HAP-1 (cell line): Measurements from ENCODE around the gene GSTM5.
A peak's percentile ranks its signal among the peaks of the same experiment; 100 is the strongest.
"Not testable (repeated sequence)": the region's sequence is repeated elsewhere in the genome, so short reads cannot be mapped to it uniquely, and the experiment has no call there.

ENCODE experiments used
- DNase-seq, 2 experiments: peaks; one replicate each; pipeline ENCODE4 v3.0.0-alpha.2; 2016 to 2020; ENCODE audit warnings: low spot score in 2 of 2
- H3K27me3 ChIP-seq: fragments of 250-450 bp; sonication (Bioruptor Pico); 2 replicates; pipeline ENCODE4 v1.5.1; 2020; ENCODE audit warnings: low read depth, mild to moderate bottlenecking, moderate library complexity
- H3K36me3 ChIP-seq: fragments of 250-450 bp; sonication (Bioruptor Pico); replicated peaks from 2 replicates; pipeline ENCODE4 v1.5.1; 2020; ENCODE audit warnings: mild to moderate bottlenecking
- H3K4me1 ChIP-seq: fragments of 250-450 bp; sonication (Bioruptor Pico); 2 replicates; pipeline ENCODE4 v1.5.1; 2020; ENCODE audit warnings: mild to moderate bottlenecking
- H3K4me3 ChIP-seq: fragments of 250-450 bp; sonication (Bioruptor Pico); 2 replicates; pipeline ENCODE4 v1.5.1; 2020; ENCODE audit warnings: mild to moderate bottlenecking, moderate library complexity
- H3K9me3 ChIP-seq: fragments of 250-450 bp; sonication (Bioruptor Pico); 2 replicates; pipeline ENCODE4 v1.5.1; 2020; ENCODE audit warnings: mild to moderate bottlenecking, moderate library complexity
- in situ Hi-C: fragments of 300-500 bp; cut with MboI; formaldehyde crosslinking; loops from 3 replicates; pipeline ENCODE4 v1.14.3; 2020; ENCODE audit warnings: low sequenced_read_pairs, inconsistent platforms, mixed read lengths

Gene GSTM5

GRCh38 chr1:109751531-109752260 is 39.6 kb downstream of the GSTM5 start:
- in situ Hi-C loops, result no loop called here
- Histone ChIP-seq H3K4me3 (no peak overlapping the region), H3K4me1 (no peaks in the 10 kb centered on the region), H3K27me3 (no peaks in the 10 kb centered on the region), H3K36me3 (no peaks in the 10 kb centered on the region), H3K9me3 (no peaks in the 10 kb centered on the region)
- DNase-seq, result no peak

DNA sequence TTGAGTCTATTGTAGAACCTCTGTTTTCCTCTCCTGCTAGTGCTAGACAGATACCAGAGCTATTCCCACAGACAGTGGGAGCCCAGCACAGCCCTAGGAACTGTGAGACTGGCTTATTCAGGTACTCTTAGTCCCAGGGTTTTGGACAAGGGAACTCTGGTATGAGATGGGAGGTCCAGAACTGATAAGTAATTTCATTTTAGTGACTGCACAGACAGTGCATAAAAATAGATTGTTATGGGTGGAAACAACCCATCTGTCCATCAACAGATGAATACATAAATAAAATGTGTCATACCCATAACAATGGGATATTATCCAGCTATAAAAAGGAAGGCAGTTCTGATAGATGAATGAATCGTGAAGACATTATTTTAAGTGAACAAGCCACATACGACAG is 42.7 kb downstream of the GSTM5 start:
- H3K27me3 ChIP-seq, result no peaks in the 10 kb centered on the region
- no peaks in the 10 kb centered on the region for H3K4me1 ChIP-seq
- H3K4me3 ChIP-seq, result no peak overlapping the region
- H3K9me3 ChIP-seq, result no peaks in the 10 kb centered on the region
- DNase-seq, result no peak
- in situ Hi-C loops, result no loop called here
- no peaks in the 10 kb centered on the region for H3K36me3 ChIP-seq

- H3K4me3 ChIP-seq, H3K4me1 ChIP-seq, in situ Hi-C loops, H3K9me3 ChIP-seq, H3K27me3 ChIP-seq, DNase-seq, H3K36me3 ChIP-seq: not testable (repeated sequence)
Measured at GRCh38 chr1:109756325-109756724, 44.3 kb downstream of the GSTM5 start.

DNA sequence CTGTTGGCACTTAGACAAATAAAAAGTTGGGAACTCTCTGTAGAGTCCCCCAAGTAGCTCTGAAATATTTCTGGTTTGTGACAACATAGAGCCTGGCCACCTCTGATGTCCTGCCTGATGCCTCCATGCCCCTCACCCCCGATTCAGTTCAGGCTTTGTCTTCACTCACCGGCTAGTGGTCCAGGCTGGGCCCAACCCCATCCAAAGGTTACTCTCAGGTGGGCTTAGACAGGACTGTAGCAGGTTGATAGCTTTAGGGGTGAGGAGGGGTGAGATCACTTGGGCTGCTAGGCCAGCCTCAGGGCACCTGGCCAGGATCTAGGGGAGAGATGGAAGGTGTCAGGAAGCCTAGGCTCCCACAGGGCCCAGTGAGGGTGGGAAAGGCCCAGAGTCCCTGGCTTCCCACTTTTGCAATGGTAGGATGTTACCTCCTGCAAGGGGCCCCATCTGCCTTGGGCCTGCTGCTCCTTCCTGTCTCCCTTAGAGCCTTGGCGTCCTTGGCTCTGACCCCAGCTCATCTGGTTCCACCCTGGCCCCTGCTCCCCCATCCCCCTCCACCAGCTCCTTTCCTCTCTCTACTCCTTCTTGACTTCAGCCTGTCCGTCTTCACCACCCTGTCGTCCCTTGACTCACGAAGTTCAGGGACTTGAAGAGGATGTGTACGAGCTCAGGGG is 44.9 kb downstream of the GSTM5 start:
- H3K4me1 ChIP-seq, result no peaks in the 10 kb centered on the region

GRCh38 chr1:109757936-109758786 is 46.1 kb downstream of the GSTM5 start:
- in situ Hi-C loops, result no loop called here
- peak in 1 of 2 experiments; percentile 4 for DNase-seq
- H3K36me3 ChIP-seq, result no peaks in the 10 kb centered on the region

More for the DNA sequence above, 44.9 kb downstream of the GSTM5 start:
- Histone ChIP-seq H3K4me3 (no peak overlapping the region), H3K36me3 (no peaks in the 10 kb centered on the region), H3K27me3 (no peaks in the 10 kb centered on the region), H3K9me3 (no peaks in the 10 kb centered on the region)
- in situ Hi-C loops, result no loop called here
- DNase-seq, result no peak

DNA sequence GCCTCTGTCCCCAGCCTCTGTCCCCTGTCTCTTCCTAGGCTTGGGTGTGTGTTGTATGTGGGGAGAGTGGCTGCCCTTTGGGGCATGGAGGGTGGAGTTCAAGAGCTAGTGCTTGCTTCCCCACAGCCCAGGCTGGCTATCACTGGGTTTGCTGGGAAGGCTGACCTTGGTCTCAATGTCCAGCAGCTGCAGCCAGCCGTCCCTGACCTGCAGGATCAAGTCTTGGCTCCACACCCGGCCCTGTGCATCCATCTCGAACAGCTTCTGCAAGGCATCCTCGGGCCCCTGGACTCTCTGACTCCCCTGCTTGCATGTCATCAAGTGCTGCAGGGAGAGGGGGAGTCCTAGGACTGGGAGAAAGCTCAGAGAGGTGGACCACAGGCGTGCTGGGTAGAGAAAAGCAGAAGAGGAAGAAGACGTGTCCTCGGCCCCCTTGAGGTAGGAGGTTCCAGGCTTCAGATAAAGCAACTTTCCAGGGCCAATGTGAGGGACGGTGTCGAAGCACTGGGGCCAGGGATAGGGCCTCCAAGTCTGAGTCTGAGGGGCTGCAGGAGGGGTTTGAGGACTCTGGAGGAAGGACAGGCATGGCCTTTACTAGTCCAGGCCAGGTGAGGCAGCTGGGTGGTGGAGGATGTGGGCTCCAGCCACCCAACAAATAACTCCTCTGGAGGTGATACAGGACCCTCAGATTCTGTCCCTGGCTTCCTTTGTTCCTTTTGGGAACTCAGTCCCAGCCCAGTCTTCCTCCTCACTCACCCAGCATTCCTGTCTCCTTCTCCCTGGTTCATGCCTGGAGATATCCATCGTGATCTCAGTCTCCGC is 47.7 kb downstream of the GSTM5 start:
- peak in 1 of 2 experiments; percentile 4 for DNase-seq
- Histone ChIP-seq H3K4me3 (no peak overlapping the region), H3K27me3 (no peaks in the 10 kb centered on the region), H3K36me3 (no peaks in the 10 kb centered on the region), H3K9me3 (no peaks in the 10 kb centered on the region), H3K4me1 (no peaks in the 10 kb centered on the region)
- in situ Hi-C loops, result no loop called here

More at GRCh38 chr1:109757936-109758786, 46.1 kb downstream of the GSTM5 start:
- H3K27me3 ChIP-seq, result no peaks in the 10 kb centered on the region
- no peaks in the 10 kb centered on the region for H3K9me3 ChIP-seq
- H3K4me1 ChIP-seq, result no peaks in the 10 kb centered on the region
- H3K4me3 ChIP-seq, result no peak overlapping the region

GRCh38 chr1:109760581-109761226 is 48.7 kb downstream of the GSTM5 start:
- Histone ChIP-seq H3K4me3 (no peak overlapping the region), H3K4me1 (no peaks in the 10 kb centered on the region), H3K27me3 (no peaks in the 10 kb centered on the region), H3K36me3 (no peaks in the 10 kb centered on the region), H3K9me3 (no peaks in the 10 kb centered on the region)
- in situ Hi-C loops, result no loop called here
- peak in 1 of 2 experiments; percentile 3 for DNase-seq

DNA sequence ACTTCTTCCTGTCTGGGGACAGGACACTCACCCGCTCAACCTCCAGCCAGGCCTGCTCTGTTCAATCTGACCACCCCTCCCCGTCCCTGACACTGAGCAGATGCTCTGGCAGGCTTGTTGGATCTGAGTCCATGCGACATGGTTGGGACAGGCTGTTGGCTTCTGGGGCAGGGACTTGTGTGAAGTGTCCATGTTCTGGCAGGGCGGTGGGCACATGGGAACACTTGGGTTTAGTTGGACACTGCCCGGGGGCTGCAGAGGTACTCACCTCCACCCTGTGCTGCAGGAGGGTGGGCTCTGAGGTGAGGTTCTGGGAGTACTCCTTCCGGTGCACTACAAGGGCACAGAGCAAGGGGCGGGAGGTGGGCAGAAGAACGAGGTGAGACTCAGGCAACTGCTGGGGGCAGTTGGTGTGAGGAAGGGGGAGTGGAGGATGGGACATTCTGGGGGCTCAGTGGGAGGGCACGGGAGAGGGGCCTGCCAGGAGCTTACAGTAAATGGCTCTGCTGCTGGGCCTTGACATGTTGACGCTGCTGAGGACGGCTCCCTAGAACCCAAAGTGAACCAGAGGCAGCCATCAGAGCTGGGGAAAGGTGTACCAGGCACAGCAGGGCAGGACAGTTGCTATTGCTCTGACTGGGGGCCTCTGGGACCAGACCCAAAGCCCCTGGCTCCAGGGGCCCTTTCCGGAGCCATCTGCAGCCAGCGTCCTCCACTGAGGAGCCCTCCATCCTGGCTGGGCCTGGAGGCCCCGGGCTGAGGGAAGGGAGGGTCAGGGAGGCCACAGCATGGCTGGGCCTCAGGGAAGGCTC is 49.4 kb downstream of the GSTM5 start:
- no peaks in the 10 kb centered on the region for H3K27me3 ChIP-seq
- in situ Hi-C loops, result no loop called here
- H3K9me3 ChIP-seq, result no peaks in the 10 kb centered on the region
- no peaks in the 10 kb centered on the region for H3K36me3 ChIP-seq
- H3K4me3 ChIP-seq, result no peak overlapping the region
- DNase-seq, result no peak
- no peaks in the 10 kb centered on the region for H3K4me1 ChIP-seq

DNA sequence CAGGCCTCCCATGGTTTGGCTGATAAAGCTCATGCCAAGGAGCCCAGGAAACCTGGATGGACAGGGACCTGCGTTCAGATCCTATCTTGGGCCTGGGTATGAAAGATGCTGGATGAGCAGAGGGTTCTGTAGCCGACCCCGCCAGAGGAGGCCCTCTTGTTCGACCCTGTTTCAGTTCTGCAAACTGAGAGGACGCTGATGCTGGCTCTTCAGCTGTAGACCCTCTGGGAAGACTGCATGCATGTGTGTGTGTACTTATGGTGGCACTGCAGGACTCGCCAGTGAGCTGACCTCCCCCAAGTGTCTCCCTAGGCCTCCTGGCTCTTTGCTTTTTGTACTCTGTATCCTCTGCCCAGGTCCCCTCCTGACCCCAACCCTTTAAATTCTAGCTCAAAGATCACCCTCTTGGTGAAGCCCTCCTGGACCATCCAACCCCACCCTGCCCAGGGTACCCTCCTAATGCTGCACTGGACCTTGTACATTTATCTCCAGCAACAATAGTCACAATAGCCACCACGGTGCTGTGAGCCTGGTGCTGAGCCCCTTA is 50.1 kb downstream of the GSTM5 start:
- in situ Hi-C loops, result no loop called here
- Histone ChIP-seq H3K9me3 (no peaks in the 10 kb centered on the region), H3K27me3 (no peaks in the 10 kb centered on the region), H3K36me3 (no peaks in the 10 kb centered on the region), H3K4me3 (no peak overlapping the region), H3K4me1 (no peaks in the 10 kb centered on the region)
- DNase-seq, result no peak

DNA sequence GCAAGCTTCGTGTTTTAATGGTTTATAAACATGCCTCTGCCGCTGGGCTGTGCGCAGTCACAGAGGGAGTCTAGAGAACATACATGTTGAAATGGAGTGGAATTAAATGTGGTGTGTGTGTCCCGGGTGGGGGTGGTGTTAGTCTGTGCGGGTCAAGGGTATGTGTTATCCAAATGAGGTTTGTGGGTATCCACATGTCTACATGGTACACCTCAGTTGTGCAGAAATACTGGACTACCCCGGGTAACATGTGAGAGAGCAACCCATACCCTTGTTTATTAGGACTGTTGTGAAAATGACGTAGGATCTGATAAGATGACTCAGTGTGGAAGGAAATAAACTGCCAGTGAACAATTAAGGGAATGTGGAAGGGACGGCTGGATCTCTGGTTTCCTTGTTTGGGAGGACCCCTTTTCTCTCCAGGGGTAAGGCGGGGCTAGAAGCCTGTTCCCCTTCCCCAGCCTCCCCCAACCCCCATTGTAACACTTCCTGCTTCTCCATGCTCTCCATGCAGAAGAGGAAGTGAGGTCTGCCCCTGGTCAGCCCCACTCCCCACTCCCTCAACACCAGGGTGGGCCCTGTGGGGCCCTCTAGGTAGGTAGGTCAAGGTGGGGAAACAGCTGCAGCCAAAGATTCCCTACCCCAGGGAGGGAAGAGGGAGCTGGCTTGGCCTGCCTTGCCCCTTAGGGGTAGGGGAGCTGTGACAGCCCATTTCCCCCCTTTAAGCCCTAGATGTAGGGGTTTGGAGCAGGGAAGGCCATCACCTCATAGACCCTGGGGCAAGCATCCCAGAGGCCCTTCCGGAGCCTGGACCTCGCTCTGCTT is 51.0 kb downstream of the GSTM5 start:
- in situ Hi-C loops, result no loop called here
- Histone ChIP-seq H3K4me1 (no peaks in the 10 kb centered on the region), H3K27me3 (no peaks in the 10 kb centered on the region), H3K36me3 (no peaks in the 10 kb centered on the region), H3K4me3 (no peak overlapping the region), H3K9me3 (no peaks in the 10 kb centered on the region)
- no peak for DNase-seq

GRCh38 chr1:109763646-109764415 is 51.8 kb downstream of the GSTM5 start, which contains the start of gene EPS8L3:
TSS of gene EPS8L3 (minus strand) at chr1:109763923. CDS start at chr1:109761749, 2,174 bp downstream.
- no peaks in the 10 kb centered on the region for H3K4me1 ChIP-seq
- H3K27me3 ChIP-seq, result no peaks in the 10 kb centered on the region
- DNase-seq, result no peak
- H3K4me3 ChIP-seq, result no peak within 1 kb of the TSS
- in situ Hi-C loops, result no loop called here
- H3K9me3 ChIP-seq, result no peaks in the 10 kb centered on the region
- H3K36me3 ChIP-seq, result no peaks in the 10 kb centered on the region
